ENCODE data around the gene DLEC1. TPM values are rescaled to one million over a fixed set of nuclear protein-coding genes. Genes with fewer than 3 reads are reported as not detected.

The DLEC1 gene
- total and polyA plus RNA-seq, 2 experiments from 2014 or later: 0.31 to 0.66 TPM

DNA sequence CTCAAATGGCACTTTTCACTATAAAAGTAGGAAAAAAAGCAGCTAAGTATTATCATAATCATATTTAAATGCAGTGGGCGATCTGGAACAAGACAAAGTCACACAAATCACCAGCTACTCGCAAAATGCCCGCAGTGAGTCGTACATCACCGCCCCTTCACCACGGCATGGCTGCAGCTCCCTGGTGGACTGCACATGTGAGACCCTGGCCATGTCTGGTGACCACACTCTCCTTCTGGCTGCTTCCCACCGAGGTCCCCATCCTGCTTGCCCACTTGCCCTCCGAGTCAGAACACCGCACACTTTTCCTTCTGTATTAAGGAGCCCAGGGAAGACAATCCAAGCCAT, 59.3 kb downstream of the DLEC1 start:
- TF ChIP-seq ZNF114 (CRISPR knock-in tag; IDR thresholded peaks at IDR 0.05) (no peak), EZH2 (IDR thresholded peaks at IDR 0.05; ENCODE audit: low read depth, unreplicated experiment) (no peak), ZNF331 (CRISPR knock-in tag; IDR thresholded peaks at IDR 0.05; ENCODE audit: low read depth) (no peak), NANOG (IDR thresholded peaks at IDR 0.05; ENCODE audit: borderline replicate concordance) (no peak), JUNB (IDR thresholded peaks at IDR 0.05; ENCODE audit: unreplicated experiment) (no peak), STAT1 (IDR thresholded peaks at IDR 0.05; ENCODE audit: unreplicated experiment) (no peak), POLR2AphosphoS5 (IDR thresholded peaks at IDR 0.05; ENCODE audit: low read depth) (no peak), CREB1 (CRISPR knock-in tag; IDR thresholded peaks at IDR 0.05; ENCODE audit: low read depth) (no peak), EZH2phosphoT487 (IDR thresholded peaks at IDR 0.05; ENCODE audit: unreplicated experiment) (no peak)
- TF ChIP-seq, protein P1, sequence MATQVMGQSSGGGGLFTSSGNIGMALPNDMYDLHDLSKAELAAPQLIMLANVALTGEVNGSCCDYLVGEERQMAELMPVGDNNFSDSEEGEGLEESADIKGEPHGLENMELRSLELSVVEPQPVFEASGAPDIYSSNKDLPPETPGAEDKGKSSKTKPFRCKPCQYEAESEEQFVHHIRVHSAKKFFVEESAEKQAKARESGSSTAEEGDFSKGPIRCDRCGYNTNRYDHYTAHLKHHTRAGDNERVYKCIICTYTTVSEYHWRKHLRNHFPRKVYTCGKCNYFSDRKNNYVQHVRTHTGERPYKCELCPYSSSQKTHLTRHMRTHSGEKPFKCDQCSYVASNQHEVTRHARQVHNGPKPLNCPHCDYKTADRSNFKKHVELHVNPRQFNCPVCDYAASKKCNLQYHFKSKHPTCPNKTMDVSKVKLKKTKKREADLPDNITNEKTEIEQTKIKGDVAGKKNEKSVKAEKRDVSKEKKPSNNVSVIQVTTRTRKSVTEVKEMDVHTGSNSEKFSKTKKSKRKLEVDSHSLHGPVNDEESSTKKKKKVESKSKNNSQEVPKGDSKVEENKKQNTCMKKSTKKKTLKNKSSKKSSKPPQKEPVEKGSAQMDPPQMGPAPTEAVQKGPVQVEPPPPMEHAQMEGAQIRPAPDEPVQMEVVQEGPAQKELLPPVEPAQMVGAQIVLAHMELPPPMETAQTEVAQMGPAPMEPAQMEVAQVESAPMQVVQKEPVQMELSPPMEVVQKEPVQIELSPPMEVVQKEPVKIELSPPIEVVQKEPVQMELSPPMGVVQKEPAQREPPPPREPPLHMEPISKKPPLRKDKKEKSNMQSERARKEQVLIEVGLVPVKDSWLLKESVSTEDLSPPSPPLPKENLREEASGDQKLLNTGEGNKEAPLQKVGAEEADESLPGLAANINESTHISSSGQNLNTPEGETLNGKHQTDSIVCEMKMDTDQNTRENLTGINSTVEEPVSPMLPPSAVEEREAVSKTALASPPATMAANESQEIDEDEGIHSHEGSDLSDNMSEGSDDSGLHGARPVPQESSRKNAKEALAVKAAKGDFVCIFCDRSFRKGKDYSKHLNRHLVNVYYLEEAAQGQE (IDR thresholded peaks at IDR 0.05; ENCODE audit: unreplicated experiment): no peak
- TF ChIP-seq, protein P2, sequence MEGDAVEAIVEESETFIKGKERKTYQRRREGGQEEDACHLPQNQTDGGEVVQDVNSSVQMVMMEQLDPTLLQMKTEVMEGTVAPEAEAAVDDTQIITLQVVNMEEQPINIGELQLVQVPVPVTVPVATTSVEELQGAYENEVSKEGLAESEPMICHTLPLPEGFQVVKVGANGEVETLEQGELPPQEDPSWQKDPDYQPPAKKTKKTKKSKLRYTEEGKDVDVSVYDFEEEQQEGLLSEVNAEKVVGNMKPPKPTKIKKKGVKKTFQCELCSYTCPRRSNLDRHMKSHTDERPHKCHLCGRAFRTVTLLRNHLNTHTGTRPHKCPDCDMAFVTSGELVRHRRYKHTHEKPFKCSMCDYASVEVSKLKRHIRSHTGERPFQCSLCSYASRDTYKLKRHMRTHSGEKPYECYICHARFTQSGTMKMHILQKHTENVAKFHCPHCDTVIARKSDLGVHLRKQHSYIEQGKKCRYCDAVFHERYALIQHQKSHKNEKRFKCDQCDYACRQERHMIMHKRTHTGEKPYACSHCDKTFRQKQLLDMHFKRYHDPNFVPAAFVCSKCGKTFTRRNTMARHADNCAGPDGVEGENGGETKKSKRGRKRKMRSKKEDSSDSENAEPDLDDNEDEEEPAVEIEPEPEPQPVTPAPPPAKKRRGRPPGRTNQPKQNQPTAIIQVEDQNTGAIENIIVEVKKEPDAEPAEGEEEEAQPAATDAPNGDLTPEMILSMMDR (conservative IDR thresholded peaks at IDR 0.05; ENCODE audit: low read depth in 2 of 2): no peak
- TF ChIP-seq, protein P3, sequence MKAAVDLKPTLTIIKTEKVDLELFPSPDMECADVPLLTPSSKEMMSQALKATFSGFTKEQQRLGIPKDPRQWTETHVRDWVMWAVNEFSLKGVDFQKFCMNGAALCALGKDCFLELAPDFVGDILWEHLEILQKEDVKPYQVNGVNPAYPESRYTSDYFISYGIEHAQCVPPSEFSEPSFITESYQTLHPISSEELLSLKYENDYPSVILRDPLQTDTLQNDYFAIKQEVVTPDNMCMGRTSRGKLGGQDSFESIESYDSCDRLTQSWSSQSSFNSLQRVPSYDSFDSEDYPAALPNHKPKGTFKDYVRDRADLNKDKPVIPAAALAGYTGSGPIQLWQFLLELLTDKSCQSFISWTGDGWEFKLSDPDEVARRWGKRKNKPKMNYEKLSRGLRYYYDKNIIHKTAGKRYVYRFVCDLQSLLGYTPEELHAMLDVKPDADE (IDR thresholded peaks at IDR 0.05): no peak
- TF ChIP-seq, protein P4, sequence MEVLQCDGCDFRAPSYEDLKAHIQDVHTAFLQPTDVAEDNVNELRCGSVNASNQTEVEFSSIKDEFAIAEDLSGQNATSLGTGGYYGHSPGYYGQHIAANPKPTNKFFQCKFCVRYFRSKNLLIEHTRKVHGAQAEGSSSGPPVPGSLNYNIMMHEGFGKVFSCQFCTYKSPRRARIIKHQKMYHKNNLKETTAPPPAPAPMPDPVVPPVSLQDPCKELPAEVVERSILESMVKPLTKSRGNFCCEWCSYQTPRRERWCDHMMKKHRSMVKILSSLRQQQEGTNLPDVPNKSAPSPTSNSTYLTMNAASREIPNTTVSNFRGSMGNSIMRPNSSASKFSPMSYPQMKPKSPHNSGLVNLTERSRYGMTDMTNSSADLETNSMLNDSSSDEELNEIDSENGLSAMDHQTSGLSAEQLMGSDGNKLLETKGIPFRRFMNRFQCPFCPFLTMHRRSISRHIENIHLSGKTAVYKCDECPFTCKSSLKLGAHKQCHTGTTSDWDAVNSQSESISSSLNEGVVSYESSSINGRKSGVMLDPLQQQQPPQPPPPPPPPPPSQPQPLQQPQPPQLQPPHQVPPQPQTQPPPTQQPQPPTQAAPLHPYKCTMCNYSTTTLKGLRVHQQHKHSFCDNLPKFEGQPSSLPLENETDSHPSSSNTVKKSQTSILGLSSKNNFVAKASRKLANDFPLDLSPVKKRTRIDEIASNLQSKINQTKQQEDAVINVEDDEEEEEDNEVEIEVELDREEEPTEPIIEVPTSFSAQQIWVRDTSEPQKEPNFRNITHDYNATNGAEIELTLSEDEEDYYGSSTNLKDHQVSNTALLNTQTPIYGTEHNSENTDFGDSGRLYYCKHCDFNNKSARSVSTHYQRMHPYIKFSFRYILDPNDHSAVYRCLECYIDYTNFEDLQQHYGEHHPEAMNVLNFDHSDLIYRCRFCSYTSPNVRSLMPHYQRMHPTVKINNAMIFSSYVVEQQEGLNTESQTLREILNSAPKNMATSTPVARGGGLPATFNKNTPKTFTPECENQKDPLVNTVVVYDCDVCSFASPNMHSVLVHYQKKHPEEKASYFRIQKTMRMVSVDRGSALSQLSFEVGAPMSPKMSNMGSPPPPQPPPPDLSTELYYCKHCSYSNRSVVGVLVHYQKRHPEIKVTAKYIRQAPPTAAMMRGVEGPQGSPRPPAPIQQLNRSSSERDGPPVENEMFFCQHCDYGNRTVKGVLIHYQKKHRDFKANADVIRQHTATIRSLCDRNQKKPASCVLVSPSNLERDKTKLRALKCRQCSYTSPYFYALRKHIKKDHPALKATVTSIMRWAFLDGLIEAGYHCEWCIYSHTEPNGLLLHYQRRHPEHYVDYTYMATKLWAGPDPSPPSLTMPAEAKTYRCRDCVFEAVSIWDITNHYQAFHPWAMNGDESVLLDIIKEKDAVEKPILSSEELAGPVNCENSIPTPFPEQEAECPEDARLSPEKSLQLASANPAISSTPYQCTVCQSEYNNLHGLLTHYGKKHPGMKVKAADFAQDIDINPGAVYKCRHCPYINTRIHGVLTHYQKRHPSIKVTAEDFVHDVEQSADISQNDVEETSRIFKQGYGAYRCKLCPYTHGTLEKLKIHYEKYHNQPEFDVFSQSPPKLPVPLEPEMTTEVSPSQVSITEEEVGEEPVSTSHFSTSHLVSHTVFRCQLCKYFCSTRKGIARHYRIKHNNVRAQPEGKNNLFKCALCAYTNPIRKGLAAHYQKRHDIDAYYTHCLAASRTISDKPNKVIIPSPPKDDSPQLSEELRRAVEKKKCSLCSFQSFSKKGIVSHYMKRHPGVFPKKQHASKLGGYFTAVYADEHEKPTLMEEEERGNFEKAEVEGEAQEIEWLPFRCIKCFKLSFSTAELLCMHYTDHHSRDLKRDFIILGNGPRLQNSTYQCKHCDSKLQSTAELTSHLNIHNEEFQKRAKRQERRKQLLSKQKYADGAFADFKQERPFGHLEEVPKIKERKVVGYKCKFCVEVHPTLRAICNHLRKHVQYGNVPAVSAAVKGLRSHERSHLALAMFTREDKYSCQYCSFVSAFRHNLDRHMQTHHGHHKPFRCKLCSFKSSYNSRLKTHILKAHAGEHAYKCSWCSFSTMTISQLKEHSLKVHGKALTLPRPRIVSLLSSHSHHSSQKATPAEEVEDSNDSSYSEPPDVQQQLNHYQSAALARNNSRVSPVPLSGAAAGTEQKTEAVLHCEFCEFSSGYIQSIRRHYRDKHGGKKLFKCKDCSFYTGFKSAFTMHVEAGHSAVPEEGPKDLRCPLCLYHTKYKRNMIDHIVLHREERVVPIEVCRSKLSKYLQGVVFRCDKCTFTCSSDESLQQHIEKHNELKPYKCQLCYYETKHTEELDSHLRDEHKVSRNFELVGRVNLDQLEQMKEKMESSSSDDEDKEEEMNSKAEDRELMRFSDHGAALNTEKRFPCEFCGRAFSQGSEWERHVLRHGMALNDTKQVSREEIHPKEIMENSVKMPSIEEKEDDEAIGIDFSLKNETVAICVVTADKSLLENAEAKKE (CRISPR knock-in tag; IDR thresholded peaks at IDR 0.05): no peak
- Histone ChIP-seq H4K20me1 (replicated peaks; ENCODE audit: insufficient read depth) (no peaks in the 10 kb centered on the region), H2AFZ (no peak overlapping the region; the same call in 1 of the 2 replicates), H3F3A (replicated peaks; ENCODE audit: low read depth) (no peaks in the 10 kb centered on the region), H3K4me3 (no peak overlapping the region), H3K4me2 (no peak overlapping the region), H3K79me2 (replicated peaks; ENCODE audit: insufficient read depth) (no peaks in the 10 kb centered on the region), H3K27ac (ENCODE audit: low read depth) (no peak overlapping the region), H3K9me2 (ENCODE audit: insufficient read depth) (no peaks in the 10 kb centered on the region), H3K36me3 (ENCODE audit: insufficient read depth) (no peaks in the 10 kb centered on the region), H3K27me3 (ENCODE audit: insufficient read depth) (no peaks in the 10 kb centered on the region), H3K4me1 (ENCODE audit: insufficient read depth) (peaks cover 13% of the 10 kb centered on the region)
- no peaks in the 10 kb centered on the region for H3K36me3 Mint-ChIP-seq (ENCODE audit: low read depth)
- no peak for ATAC-seq
- H3K4me1 Mint-ChIP-seq: peaks cover 33% of the 10 kb centered on the region
- H3K9me3 Mint-ChIP-seq: no peaks in the 10 kb centered on the region
- no peak overlapping the region for H3K27ac Mint-ChIP-seq
- DNase-seq (ENCODE audit: low spot score): no peak
- H3K27me3 Mint-ChIP-seq (ENCODE audit: insufficient read depth, low read depth, poor library complexity): peaks cover 16% of the 10 kb centered on the region
- H3K4me3 Mint-ChIP-seq: no peak overlapping the region

Measured in GM23338 (cell line).